GM23338 (cell line): ENCODE measurements around the gene TBX18. TPM values are rescaled to one million over a fixed set of nuclear protein-coding genes. Genes with fewer than 3 reads are reported as not detected.

Experiments
- ATAC-seq: fragments of 200-7000 bp; cut with Tn5 transposase; 3 replicates; pipeline ENCODE4 v1.9.1; 2020
- DNase-seq: peaks from one replicate; pipeline ENCODE4 v3.0.0-alpha.2; 2015; ENCODE audit warnings: low spot score
- H2AFZ ChIP-seq: fragments of 200-600 bp; sonication (generic); 2 replicates; pipeline ENCODE4 v1.8.0; 2016; ENCODE audit warnings: antibody characterized with exemption, mild to moderate bottlenecking, moderate library complexity
- H3F3A ChIP-seq: fragments of 200-600 bp; sonication (generic); replicated peaks from 2 replicates; pipeline ENCODE4 v1.8.0; 2017; ENCODE audit warnings: antibody characterized with exemption, mixed run types, low read depth
- H3K27ac ChIP-seq: fragments of 200-600 bp; sonication (generic); 2 replicates; pipeline ENCODE4 v1.6.1; 2016; ENCODE audit warnings: low read depth
- H3K27me3 ChIP-seq: fragments of 200-600 bp; sonication (generic); 2 replicates; pipeline ENCODE4 v1.8.0; 2016; ENCODE audit warnings: mild to moderate bottlenecking, mixed run types, moderate library complexity; ENCODE audit not compliant: insufficient read depth
- H3K36me3 ChIP-seq: fragments of 200-600 bp; sonication (generic); 2 replicates; pipeline ENCODE4 v1.8.0; 2016; ENCODE audit warnings: mild to moderate bottlenecking; ENCODE audit not compliant: insufficient read depth
- H3K4me1 ChIP-seq: fragments of 200-600 bp; sonication (generic); 2 replicates; pipeline ENCODE4 v1.8.0; 2016; ENCODE audit warnings: mild to moderate bottlenecking, moderate library complexity; ENCODE audit not compliant: insufficient read depth
- H3K4me2 ChIP-seq: fragments of 200-600 bp; sonication (generic); 2 replicates; pipeline ENCODE4 v1.7.1; 2017; ENCODE audit warnings: mixed run types
- H3K4me3 ChIP-seq: fragments of 200-600 bp; sonication (generic); 2 replicates; pipeline ENCODE4 v1.6.1; 2016; ENCODE audit warnings: mixed run types
- H3K79me2 ChIP-seq: fragments of 200-600 bp; sonication (generic); replicated peaks from 2 replicates; pipeline ENCODE4 v1.8.0; 2017; ENCODE audit warnings: mild to moderate bottlenecking; ENCODE audit not compliant: insufficient read depth
- H3K9me2 ChIP-seq: fragments of 200-600 bp; sonication (generic); 2 replicates; pipeline ENCODE4 v1.8.0; 2017; ENCODE audit not compliant: insufficient read depth
- H4K20me1 ChIP-seq: fragments of 200-600 bp; sonication (generic); replicated peaks from 2 replicates; pipeline ENCODE4 v1.8.0; 2017; ENCODE audit warnings: mild to moderate bottlenecking; ENCODE audit not compliant: insufficient read depth
- H3K27ac Mint-ChIP-seq: 2 replicates; pipeline ENCODE4 v1.8.0; 2020; ENCODE audit warnings: inconsistent platforms, mild to moderate bottlenecking, moderate library complexity, mixed read lengths
- H3K27me3 Mint-ChIP-seq: 3 replicates; pipeline ENCODE4 v1.8.0; 2022; ENCODE audit warnings: low read depth, mild to moderate bottlenecking, moderate library complexity, mixed read lengths, inconsistent platforms; ENCODE audit not compliant: insufficient read depth, poor library complexity
- H3K36me3 Mint-ChIP-seq: 3 replicates; pipeline ENCODE4 v1.8.0; 2021; ENCODE audit warnings: low read depth, mild to moderate bottlenecking, inconsistent platforms, moderate library complexity, mixed read lengths
- H3K4me1 Mint-ChIP-seq: 3 replicates; pipeline ENCODE4 v1.8.0; 2020; ENCODE audit warnings: mild to moderate bottlenecking, inconsistent platforms, mixed read lengths
- H3K4me3 Mint-ChIP-seq: 3 replicates; pipeline ENCODE4 v1.8.0; 2021; ENCODE audit warnings: moderate library complexity, mild to moderate bottlenecking, inconsistent platforms, mixed read lengths
- H3K9me3 Mint-ChIP-seq: 3 replicates; pipeline ENCODE4 v1.8.0; 2020; ENCODE audit warnings: moderate library complexity, mild to moderate bottlenecking, inconsistent platforms, mixed read lengths
- CREB1 ChIP-seq: fragments of 250-450 bp; sonication (Bioruptor Pico); IDR thresholded peaks from 2 replicates; pipeline ENCODE4 v1.5.0; 2020; ENCODE audit warnings: low read depth, mild to moderate bottlenecking, moderate library complexity
- ETS1 ChIP-seq: IDR thresholded peaks from 2 replicates; pipeline ENCODE4 v1.6.1; 2016; ENCODE audit warnings: antibody characterized with exemption
- EZH2 ChIP-seq: fragments of 200-600 bp; sonication (generic); IDR thresholded peaks from one replicate; pipeline ENCODE4 v1.8.0; 2017; ENCODE audit warnings: antibody characterized with exemption, mild to moderate bottlenecking, low read depth; ENCODE audit not compliant: unreplicated experiment
- EZH2phosphoT487 ChIP-seq: fragments of 200-600 bp; sonication (generic); IDR thresholded peaks from one replicate; pipeline ENCODE4 v1.8.1; 2018; ENCODE audit warnings: antibody characterized with exemption; ENCODE audit not compliant: unreplicated experiment
- JUNB ChIP-seq: IDR thresholded peaks from one replicate; pipeline ENCODE4 v1.6.1; 2016; ENCODE audit warnings: antibody characterized with exemption; ENCODE audit not compliant: unreplicated experiment
- NANOG ChIP-seq: IDR thresholded peaks from 2 replicates; pipeline ENCODE4 v1.6.1; 2016; ENCODE audit warnings: antibody characterized with exemption, borderline replicate concordance
- POLR2AphosphoS5 ChIP-seq: IDR thresholded peaks from 2 replicates; pipeline ENCODE4 v1.6.1; 2016; ENCODE audit warnings: antibody characterized with exemption, low read depth
- STAT1 ChIP-seq: IDR thresholded peaks from one replicate; pipeline ENCODE4 v1.6.1; 2016; ENCODE audit warnings: antibody characterized with exemption; ENCODE audit not compliant: unreplicated experiment
- ZNF114 ChIP-seq: fragments of 250-450 bp; sonication (Bioruptor Pico); IDR thresholded peaks from 2 replicates; pipeline ENCODE4 v1.5.0; 2020; ENCODE audit warnings: mild to moderate bottlenecking, moderate library complexity
- ZNF331 ChIP-seq: fragments of 250-450 bp; sonication (Bioruptor Pico); IDR thresholded peaks from 2 replicates; pipeline ENCODE4 v1.5.0; 2020; ENCODE audit warnings: low read depth, mild to moderate bottlenecking, moderate library complexity
- polyA plus RNA-seq: library from polyadenylated mRNA; unstranded; fragments of >200 nt; fragmentation: Nextera tagmentation; extraction: Ambion mirVana; gene quantifications from 2 replicates; pipeline ENCODE4 v1.2.1, GENCODE V29; 2016
- total RNA-seq: library from RNA; depleted of rRNA; stranded (reverse); fragments of >200 nt; shearing (Covaris generic); gene quantifications from 2 replicates; pipeline ENCODE4 v1.2.3, GENCODE V29; 2014
- TF ChIP-seq, protein P1 (sequence below): fragments of 250-450 bp; sonication (Bioruptor Pico); IDR thresholded peaks from 2 replicates; pipeline ENCODE4 v1.5.0; 2020; ENCODE audit warnings: mild to moderate bottlenecking, moderate library complexity
- TF ChIP-seq, protein P2 (sequence below), 2 experiments: fragments of 200-600 bp in 1 of 2; sonication (generic) in 1 of 2; conservative IDR thresholded peaks; 2 replicates each; pipeline versions ENCODE4 v1.5.1 to v1.6.1; 2016 to 2017; ENCODE audit warnings: antibody characterized with exemption in 2 of 2, low read depth in 2 of 2, mild to moderate bottlenecking in 2 of 2, moderate library complexity in 1 of 2
- TF ChIP-seq, protein P3 (sequence below): IDR thresholded peaks from one replicate; pipeline ENCODE4 v1.6.1; 2018; ENCODE audit warnings: antibody characterized with exemption; ENCODE audit not compliant: unreplicated experiment

The TBX18 gene
- total and polyA plus RNA-seq, 2 experiments from 2014 or later, result 0.03 TPM; not detected in 1

- Histone ChIP-seq H3K36me3 (no peaks in the 10 kb centered on the region), H2AFZ (no peak overlapping the region; the same call in 1 of the 2 replicates), H3K27me3 (no peaks in the 10 kb centered on the region), H3K4me1 (no peaks in the 10 kb centered on the region), H3K27ac (no peak overlapping the region), H3K4me2 (no peak overlapping the region), H3K9me2 (no peaks in the 10 kb centered on the region), H3K4me3 (no peak overlapping the region), H4K20me1 (no peaks in the 10 kb centered on the region), H3K79me2 (no peaks in the 10 kb centered on the region), H3F3A (no peaks in the 10 kb centered on the region)
- no peak overlapping the region for H3K4me3 Mint-ChIP-seq
- H3K27ac Mint-ChIP-seq, result no peak overlapping the region
- ATAC-seq (no peak), DNase-seq (no peak)
- TF ChIP-seq CREB1 (CRISPR knock-in tag) (no peak), STAT1 (no peak), JUNB (no peak), EZH2 (no peak), POLR2AphosphoS5 (no peak), NANOG (no peak), ZNF331 (CRISPR knock-in tag) (no peak), ZNF114 (CRISPR knock-in tag) (no peak), ETS1 (no peak), EZH2phosphoT487 (no peak)
- TF ChIP-seq, protein P1, sequence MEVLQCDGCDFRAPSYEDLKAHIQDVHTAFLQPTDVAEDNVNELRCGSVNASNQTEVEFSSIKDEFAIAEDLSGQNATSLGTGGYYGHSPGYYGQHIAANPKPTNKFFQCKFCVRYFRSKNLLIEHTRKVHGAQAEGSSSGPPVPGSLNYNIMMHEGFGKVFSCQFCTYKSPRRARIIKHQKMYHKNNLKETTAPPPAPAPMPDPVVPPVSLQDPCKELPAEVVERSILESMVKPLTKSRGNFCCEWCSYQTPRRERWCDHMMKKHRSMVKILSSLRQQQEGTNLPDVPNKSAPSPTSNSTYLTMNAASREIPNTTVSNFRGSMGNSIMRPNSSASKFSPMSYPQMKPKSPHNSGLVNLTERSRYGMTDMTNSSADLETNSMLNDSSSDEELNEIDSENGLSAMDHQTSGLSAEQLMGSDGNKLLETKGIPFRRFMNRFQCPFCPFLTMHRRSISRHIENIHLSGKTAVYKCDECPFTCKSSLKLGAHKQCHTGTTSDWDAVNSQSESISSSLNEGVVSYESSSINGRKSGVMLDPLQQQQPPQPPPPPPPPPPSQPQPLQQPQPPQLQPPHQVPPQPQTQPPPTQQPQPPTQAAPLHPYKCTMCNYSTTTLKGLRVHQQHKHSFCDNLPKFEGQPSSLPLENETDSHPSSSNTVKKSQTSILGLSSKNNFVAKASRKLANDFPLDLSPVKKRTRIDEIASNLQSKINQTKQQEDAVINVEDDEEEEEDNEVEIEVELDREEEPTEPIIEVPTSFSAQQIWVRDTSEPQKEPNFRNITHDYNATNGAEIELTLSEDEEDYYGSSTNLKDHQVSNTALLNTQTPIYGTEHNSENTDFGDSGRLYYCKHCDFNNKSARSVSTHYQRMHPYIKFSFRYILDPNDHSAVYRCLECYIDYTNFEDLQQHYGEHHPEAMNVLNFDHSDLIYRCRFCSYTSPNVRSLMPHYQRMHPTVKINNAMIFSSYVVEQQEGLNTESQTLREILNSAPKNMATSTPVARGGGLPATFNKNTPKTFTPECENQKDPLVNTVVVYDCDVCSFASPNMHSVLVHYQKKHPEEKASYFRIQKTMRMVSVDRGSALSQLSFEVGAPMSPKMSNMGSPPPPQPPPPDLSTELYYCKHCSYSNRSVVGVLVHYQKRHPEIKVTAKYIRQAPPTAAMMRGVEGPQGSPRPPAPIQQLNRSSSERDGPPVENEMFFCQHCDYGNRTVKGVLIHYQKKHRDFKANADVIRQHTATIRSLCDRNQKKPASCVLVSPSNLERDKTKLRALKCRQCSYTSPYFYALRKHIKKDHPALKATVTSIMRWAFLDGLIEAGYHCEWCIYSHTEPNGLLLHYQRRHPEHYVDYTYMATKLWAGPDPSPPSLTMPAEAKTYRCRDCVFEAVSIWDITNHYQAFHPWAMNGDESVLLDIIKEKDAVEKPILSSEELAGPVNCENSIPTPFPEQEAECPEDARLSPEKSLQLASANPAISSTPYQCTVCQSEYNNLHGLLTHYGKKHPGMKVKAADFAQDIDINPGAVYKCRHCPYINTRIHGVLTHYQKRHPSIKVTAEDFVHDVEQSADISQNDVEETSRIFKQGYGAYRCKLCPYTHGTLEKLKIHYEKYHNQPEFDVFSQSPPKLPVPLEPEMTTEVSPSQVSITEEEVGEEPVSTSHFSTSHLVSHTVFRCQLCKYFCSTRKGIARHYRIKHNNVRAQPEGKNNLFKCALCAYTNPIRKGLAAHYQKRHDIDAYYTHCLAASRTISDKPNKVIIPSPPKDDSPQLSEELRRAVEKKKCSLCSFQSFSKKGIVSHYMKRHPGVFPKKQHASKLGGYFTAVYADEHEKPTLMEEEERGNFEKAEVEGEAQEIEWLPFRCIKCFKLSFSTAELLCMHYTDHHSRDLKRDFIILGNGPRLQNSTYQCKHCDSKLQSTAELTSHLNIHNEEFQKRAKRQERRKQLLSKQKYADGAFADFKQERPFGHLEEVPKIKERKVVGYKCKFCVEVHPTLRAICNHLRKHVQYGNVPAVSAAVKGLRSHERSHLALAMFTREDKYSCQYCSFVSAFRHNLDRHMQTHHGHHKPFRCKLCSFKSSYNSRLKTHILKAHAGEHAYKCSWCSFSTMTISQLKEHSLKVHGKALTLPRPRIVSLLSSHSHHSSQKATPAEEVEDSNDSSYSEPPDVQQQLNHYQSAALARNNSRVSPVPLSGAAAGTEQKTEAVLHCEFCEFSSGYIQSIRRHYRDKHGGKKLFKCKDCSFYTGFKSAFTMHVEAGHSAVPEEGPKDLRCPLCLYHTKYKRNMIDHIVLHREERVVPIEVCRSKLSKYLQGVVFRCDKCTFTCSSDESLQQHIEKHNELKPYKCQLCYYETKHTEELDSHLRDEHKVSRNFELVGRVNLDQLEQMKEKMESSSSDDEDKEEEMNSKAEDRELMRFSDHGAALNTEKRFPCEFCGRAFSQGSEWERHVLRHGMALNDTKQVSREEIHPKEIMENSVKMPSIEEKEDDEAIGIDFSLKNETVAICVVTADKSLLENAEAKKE (CRISPR knock-in tag), result no peak
- TF ChIP-seq, protein P2, sequence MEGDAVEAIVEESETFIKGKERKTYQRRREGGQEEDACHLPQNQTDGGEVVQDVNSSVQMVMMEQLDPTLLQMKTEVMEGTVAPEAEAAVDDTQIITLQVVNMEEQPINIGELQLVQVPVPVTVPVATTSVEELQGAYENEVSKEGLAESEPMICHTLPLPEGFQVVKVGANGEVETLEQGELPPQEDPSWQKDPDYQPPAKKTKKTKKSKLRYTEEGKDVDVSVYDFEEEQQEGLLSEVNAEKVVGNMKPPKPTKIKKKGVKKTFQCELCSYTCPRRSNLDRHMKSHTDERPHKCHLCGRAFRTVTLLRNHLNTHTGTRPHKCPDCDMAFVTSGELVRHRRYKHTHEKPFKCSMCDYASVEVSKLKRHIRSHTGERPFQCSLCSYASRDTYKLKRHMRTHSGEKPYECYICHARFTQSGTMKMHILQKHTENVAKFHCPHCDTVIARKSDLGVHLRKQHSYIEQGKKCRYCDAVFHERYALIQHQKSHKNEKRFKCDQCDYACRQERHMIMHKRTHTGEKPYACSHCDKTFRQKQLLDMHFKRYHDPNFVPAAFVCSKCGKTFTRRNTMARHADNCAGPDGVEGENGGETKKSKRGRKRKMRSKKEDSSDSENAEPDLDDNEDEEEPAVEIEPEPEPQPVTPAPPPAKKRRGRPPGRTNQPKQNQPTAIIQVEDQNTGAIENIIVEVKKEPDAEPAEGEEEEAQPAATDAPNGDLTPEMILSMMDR (conservative IDR thresholded peaks at IDR 0.05; ENCODE audit: low read depth in 2 of 2), result no peak
- TF ChIP-seq, protein P3, sequence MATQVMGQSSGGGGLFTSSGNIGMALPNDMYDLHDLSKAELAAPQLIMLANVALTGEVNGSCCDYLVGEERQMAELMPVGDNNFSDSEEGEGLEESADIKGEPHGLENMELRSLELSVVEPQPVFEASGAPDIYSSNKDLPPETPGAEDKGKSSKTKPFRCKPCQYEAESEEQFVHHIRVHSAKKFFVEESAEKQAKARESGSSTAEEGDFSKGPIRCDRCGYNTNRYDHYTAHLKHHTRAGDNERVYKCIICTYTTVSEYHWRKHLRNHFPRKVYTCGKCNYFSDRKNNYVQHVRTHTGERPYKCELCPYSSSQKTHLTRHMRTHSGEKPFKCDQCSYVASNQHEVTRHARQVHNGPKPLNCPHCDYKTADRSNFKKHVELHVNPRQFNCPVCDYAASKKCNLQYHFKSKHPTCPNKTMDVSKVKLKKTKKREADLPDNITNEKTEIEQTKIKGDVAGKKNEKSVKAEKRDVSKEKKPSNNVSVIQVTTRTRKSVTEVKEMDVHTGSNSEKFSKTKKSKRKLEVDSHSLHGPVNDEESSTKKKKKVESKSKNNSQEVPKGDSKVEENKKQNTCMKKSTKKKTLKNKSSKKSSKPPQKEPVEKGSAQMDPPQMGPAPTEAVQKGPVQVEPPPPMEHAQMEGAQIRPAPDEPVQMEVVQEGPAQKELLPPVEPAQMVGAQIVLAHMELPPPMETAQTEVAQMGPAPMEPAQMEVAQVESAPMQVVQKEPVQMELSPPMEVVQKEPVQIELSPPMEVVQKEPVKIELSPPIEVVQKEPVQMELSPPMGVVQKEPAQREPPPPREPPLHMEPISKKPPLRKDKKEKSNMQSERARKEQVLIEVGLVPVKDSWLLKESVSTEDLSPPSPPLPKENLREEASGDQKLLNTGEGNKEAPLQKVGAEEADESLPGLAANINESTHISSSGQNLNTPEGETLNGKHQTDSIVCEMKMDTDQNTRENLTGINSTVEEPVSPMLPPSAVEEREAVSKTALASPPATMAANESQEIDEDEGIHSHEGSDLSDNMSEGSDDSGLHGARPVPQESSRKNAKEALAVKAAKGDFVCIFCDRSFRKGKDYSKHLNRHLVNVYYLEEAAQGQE, result no peak
- no peaks in the 10 kb centered on the region for H3K36me3 Mint-ChIP-seq
- no peaks in the 10 kb centered on the region for H3K4me1 Mint-ChIP-seq
- H3K9me3 Mint-ChIP-seq, result no peaks in the 10 kb centered on the region
- H3K27me3 Mint-ChIP-seq, result peaks cover 2% of the 10 kb centered on the region
These were observed 119.4 kb downstream of the TBX18 start for GRCh38 chr6:84645000-84645399.
